GM21526 (cell line): ENCODE measurements around the gene GABARAPL2.
"Not testable (repeated sequence)": the region's sequence is repeated elsewhere in the genome, so short reads cannot be mapped to it uniquely, and the experiment has no call there.

ENCODE experiments used
- ATAC-seq: cut with Tn5 transposase; IDR thresholded peaks from one replicate; pipeline ENCODE4 v1.9.1; 2021; ENCODE audit warnings: moderate library complexity; ENCODE audit not compliant: unreplicated experiment, low FRiP score

The GABARAPL2 gene

GRCh38 chr16:75566040-75566757 is at the start of gene GABARAPL2:
TSS of gene GABARAPL2 (plus strand) at chr16:75566379. CDS start at chr16:75566487, 108 bp downstream.
- peak; percentile 60 for ATAC-seq

- no peak for ATAC-seq
Observed at GRCh38 chr16:75519175-75519574, 47.0 kb upstream of the GABARAPL2 start.

- no peak for ATAC-seq
Observed at GRCh38 chr16:75526032-75526790, 40.0 kb upstream of the GABARAPL2 start.

DNA sequence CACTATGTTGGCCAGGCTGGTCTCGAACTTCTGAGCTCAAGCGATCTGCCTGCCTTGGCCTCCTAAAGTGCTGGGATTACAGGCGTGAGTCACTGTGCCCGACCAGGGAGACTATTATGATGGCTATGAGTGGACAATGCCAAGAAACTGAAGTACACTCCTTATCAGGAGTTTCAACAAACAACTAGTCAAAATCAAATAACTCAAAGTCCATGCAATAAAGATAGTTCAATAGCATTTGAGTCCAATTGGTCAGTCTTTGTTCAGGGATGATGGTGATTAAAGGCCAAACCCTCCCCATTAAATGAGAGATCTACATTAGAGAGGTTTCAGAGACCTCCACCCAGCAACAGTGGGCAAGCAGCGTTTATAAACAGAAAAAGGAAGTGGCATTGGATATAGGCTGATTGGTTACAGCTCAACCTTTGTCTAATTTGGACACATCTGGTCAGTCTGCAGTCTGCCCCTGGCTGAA is 38.3 kb upstream of the GABARAPL2 start:
- ATAC-seq: no peak

DNA sequence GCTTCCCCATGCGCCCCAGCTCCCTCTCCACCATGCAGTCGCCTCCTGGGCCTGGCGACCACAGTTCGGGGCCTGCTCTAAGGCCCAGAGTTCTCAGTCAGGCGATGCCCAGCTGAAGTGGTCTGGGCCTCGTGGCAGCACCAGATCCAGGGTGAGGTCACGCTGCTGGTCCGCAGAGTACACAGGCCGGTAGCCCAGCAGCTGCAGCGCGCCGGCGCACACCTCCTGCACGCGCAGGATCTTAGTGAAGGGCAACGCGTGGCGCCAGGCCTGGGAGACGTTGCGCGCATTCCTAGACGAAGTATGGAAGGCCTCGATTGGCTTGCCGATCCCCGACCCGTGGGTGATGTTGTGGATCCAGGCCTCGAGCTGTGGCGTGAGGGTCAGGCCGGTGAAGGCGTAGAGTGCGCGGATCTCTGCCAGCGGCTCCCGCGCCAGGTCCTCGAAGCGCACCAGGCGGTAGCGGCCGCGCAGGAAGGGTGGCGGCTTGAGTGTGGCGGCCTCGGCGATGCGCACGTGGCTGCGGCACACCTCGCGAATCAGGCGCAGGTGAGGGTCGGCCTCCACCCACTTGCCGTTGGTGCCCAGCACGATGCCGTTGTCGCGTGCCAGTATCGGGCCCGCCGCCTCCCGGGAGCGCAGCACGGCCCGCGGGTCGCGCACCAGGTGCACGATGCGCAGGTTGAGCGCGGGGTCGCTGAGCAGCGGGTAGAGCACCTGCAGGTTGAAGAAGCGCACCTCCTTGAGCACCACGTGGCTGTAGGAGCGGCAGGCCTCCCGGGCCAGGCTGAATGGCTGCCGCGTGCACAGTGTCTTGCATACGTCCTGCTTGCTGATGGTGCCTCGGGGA is 36.9 kb upstream of the GABARAPL2 start:
- ATAC-seq: no peak

- no peak for ATAC-seq
Observed at GRCh38 chr16:75529959-75530358, 36.2 kb upstream of the GABARAPL2 start.

- ATAC-seq: no peak
Observed at GRCh38 chr16:75532142-75532765, 33.9 kb upstream of the GABARAPL2 start.

GRCh38 chr16:75532791-75533190 is 33.4 kb upstream of the GABARAPL2 start:
- no peak for ATAC-seq

GRCh38 chr16:75534560-75535205 is 31.5 kb upstream of the GABARAPL2 start:
- no peak for ATAC-seq

DNA sequence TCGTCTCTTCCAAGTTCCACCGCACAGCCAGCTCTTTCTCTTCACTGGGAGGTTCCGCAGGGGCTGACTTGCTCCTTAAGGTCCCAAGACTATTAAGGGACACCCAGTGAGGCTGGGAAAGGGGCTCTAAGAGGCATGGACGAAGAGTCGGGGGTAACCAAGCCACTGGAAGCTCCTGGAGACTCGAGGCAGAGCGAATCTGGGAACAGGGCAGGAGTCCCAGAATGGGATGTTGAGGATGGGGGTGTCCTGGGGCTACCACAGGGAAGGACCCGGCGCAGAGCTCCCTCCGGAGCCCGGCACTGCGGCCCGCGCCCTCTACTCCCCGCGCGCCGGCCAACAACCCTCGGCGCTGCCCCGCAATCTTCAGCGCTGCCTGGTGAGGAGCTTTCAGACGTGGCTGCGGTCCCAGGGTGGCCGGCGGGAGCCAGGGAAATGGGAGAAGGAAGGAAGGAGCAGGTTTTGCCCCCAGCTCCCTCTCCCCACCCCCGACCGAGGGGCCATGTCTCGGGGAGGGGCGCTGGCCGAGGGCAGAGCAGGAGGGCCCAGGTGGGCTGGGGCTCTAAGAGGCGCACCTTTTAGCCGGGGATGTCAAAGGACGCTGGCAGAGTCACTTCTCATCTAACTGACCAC is 30.9 kb upstream of the GABARAPL2 start:
- no peak for ATAC-seq

GRCh38 chr16:75535901-75536300 is 30.3 kb upstream of the GABARAPL2 start, which contains the start of gene CHST5:
TSS of gene CHST5 (minus strand) at chr16:75536108. CDS start at chr16:75530384, 5,724 bp downstream.
- no peak for ATAC-seq

DNA sequence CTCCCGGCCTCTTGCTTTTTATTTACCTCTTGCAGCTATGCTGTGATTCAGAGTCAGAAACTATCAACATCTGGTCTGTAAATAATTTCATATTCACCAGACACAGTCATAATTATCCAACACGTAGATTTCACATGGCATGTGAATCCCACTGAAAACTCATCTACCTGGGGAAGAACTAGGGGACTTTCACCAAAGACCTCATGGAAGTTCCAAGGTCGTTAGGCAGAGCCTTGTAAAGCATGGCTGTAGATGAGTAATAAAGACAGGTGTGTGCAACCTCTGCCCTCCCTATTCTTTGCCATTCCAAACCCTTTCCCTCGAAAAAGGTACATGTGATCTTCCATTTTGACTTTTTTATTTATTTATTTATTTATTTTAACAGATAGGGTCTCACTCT is 28.4 kb upstream of the GABARAPL2 start:
- no peak for ATAC-seq

DNA sequence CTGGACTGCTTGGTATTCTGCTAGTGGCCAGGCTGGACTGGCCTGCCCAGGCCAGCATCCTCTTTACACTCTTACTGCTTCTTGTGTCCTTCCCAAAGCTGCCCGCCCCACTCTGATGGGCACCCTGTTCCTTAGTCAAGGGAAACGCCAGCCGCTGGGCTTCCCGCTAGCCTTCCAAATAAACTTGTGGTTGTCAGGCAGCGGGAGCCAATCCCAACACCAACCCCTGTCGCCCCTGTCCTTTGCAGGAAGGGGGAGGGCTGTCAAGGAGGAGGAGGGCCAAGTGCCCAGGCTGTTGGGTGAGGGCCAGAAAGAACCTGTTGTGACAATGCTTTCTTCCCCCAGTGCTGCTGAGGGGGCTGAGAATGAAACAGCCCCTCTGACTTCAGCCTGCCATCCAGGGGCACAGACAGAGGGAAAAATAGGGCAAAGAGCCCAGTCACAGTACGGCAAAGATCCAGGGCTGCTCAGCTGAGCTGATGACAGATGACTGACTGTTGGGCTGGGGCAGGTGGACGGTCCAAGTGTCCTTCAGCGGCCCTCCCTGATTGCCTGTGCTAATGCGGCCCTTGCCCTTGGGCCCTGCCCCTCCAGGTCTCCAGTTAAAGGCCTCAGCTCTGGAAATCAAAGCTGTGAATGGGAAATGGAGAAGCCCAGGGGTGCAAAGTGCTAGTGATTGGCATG is 27.2 kb upstream of the GABARAPL2 start:
- not testable (repeated sequence) for ATAC-seq

DNA sequence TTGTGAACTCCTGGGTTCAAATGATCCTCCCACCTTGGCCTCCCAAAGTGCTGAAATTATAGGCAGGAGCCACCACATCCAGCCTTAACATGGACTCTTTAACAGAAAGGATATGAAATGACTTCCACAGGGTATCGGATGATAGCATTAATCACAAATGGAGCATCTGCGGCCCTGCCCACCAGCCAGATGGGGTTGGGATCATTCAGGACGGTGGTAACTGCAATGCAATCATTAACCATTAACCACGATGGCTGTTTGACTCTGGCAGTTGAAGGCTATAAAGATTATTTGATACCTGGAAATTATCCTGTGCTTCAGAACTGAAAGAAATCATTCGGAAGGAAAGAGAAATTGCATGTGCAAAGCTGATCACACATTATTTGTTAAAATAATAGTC is 24.9 kb upstream of the GABARAPL2 start:
- no peak for ATAC-seq

DNA sequence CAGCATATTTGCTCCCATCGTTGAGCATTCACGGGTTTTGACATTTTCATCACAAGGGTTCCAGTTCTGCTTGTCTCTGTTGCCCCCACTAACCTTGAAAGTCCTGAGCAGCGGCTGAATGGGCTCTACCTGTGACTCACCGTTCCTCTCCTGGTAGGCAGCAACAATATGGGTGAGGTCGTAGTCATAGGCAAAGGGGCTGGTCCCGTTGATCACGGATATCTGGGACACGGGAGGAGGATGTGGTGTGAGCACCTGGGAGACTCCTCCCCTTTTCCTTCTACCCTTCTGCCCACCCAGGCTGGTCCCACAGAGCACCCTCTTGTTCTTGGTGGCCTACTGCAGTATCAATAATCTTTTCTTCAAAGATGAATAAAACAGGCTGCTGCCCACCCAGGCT is 23.7 kb upstream of the GABARAPL2 start:
- ATAC-seq: not testable (repeated sequence)

- ATAC-seq: not testable (repeated sequence)
Observed at GRCh38 chr16:75545879-75546278, 20.3 kb upstream of the GABARAPL2 start.

DNA sequence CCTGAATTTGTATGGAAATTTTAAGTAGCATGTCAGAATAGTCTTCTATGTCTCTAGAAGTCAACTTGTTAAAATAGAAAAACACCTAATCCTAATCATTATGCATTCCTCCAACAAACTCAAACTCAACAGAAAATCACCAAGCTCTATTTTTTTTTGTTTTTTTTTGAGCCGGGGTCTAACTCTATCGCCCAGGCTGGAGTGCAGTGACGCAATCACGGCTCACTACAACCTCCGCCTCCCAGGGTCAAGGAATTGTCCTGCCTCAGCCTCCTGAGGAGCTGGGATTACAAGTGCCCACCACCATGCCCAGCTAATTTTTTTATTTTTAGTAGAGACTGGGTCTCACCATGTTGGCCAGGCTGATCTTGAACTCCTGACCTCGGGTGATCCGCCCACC is 19.9 kb upstream of the GABARAPL2 start:
- ATAC-seq: no peak

GRCh38 chr16:75548456-75548855 is 17.7 kb upstream of the GABARAPL2 start:
- ATAC-seq: not testable (repeated sequence)

DNA sequence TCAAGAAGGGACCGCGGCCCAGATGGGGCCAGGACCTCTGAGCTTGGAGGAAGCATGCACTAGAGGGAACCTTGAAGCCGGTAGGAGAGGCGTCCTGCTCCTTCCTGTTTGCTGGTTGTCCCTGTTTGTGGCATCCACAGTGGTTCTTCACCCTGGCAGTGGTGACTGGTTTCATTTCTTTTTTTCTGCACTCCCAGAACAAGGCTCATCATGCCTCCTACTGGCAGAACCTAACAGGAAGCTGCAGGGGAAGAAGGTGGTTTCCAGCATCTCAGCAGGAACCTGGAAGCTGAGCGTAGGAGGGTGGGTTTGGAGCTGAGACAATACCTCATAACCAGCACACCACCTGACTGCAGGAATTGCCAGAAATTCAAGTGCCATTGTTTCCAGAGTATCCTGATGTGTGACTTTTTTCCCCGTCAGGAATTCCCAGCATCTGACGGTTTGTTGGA is 15.9 kb upstream of the GABARAPL2 start:
- ATAC-seq: no peak
